ENCODE measurements around the gene TMEM132D. TPM values are rescaled to one million over a fixed set of nuclear protein-coding genes. Genes with fewer than 3 reads are reported as not detected.
"Not testable (repeated sequence)": the region's sequence is repeated elsewhere in the genome, so short reads cannot be mapped to it uniquely, and the experiment has no call there.

TMEM132D gene
- total RNA-seq, 1 donor from 2014 or later = not detected

GRCh38 chr12:129902371-129903091 is 1.3 kb downstream of the TMEM132D start:
- intact Hi-C loops (cut with DNase I) = no loop called here
- Histone ChIP-seq H3K27me3 (no peaks in the 10 kb centered on the region), H3K4me3 (no peak overlapping the region), H3K4me1 (no peaks in the 10 kb centered on the region), H3K27ac (no peak overlapping the region), H3K9me3 (no peaks in the 10 kb centered on the region), H3K36me3 (no peaks in the 10 kb centered on the region)
- no peak for TF ChIP-seq POLR2A (IDR thresholded peaks at IDR 0.05)
- TF ChIP-seq POLR2AphosphoS5 (IDR thresholded peaks at IDR 0.05; ENCODE audit: insufficient read depth in 1 of 2, low read depth in 1 of 2) = no peak
- no peak for TF ChIP-seq CTCF (IDR thresholded peaks at IDR 0.05)
- DNase-seq (ENCODE audit: extremely low spot score in 2 of 2) = no peak

- Histone ChIP-seq H3K27me3 (no peaks in the 10 kb centered on the region), H3K9me3 (no peaks in the 10 kb centered on the region), H3K4me3 (no peak overlapping the region), H3K4me1 (no peaks in the 10 kb centered on the region), H3K27ac (no peak overlapping the region), H3K36me3 (no peaks in the 10 kb centered on the region)
- no peak for DNase-seq (ENCODE audit: extremely low spot score in 2 of 2)
- intact Hi-C loops (cut with DNase I) = no loop called here
- TF ChIP-seq CTCF (IDR thresholded peaks at IDR 0.05) = no peak
- no peak for TF ChIP-seq POLR2AphosphoS5 (IDR thresholded peaks at IDR 0.05; ENCODE audit: insufficient read depth in 1 of 2, low read depth in 1 of 2)
- no peak for TF ChIP-seq POLR2A (IDR thresholded peaks at IDR 0.05)
Measured at GRCh38 chr12:129901254-129901653, 2.6 kb downstream of the TMEM132D start.

- H3K4me3 ChIP-seq = no peak overlapping the region
- H3K4me1 ChIP-seq = no peaks in the 10 kb centered on the region
- no peaks in the 10 kb centered on the region for H3K27me3 ChIP-seq
- intact Hi-C loops (cut with DNase I) = no loop called here
- no peaks in the 10 kb centered on the region for H3K9me3 ChIP-seq
- H3K27ac ChIP-seq = no peak overlapping the region
- DNase-seq (ENCODE audit: extremely low spot score in 2 of 2) = no peak
- H3K36me3 ChIP-seq = no peaks in the 10 kb centered on the region
- TF ChIP-seq CTCF (IDR thresholded peaks at IDR 0.05) (no peak), POLR2AphosphoS5 (IDR thresholded peaks at IDR 0.05; ENCODE audit: insufficient read depth in 1 of 2, low read depth in 1 of 2) (no peak), POLR2A (IDR thresholded peaks at IDR 0.05) (no peak)
Measured at GRCh38 chr12:129900306-129900705, 3.5 kb downstream of the TMEM132D start.

GRCh38 chr12:129899045-129899444 is 4.8 kb downstream of the TMEM132D start:
- H3K36me3 ChIP-seq; DNase-seq (ENCODE audit: extremely low spot score in 2 of 2); H3K27ac ChIP-seq; H3K4me3 ChIP-seq; intact Hi-C loops (cut with DNase I); H3K27me3 ChIP-seq; H3K4me1 ChIP-seq; H3K9me3 ChIP-seq: not testable (repeated sequence)

GRCh38 chr12:129893691-129894090 is 10.1 kb downstream of the TMEM132D start:
- TF ChIP-seq POLR2A (IDR thresholded peaks at IDR 0.05) = no peak
- TF ChIP-seq POLR2AphosphoS5 (IDR thresholded peaks at IDR 0.05; ENCODE audit: insufficient read depth in 1 of 2, low read depth in 1 of 2) = no peak
- no peak for TF ChIP-seq CTCF (IDR thresholded peaks at IDR 0.05)
- peak in 1 of 2 donors; percentile 27 for DNase-seq (ENCODE audit: extremely low spot score in 2 of 2)
- Histone ChIP-seq H3K9me3 (no peaks in the 10 kb centered on the region), H3K27ac (no peak overlapping the region), H3K4me1 (no peaks in the 10 kb centered on the region), H3K36me3 (no peaks in the 10 kb centered on the region), H3K4me3 (no peak overlapping the region), H3K27me3 (no peaks in the 10 kb centered on the region)
- intact Hi-C loops (cut with DNase I) = no loop called here

All from vagina (tissue), 2 donors.